Activated naive CD4-positive, alpha-beta T cell treated with anti-CD3 and anti-CD28 coated beads, Interleukin-2, amount 50 U/mL, for 72 hours (primary cell): ENCODE measurements around the gene ASMTL. TPM values are rescaled to one million over a fixed set of nuclear protein-coding genes. Genes with fewer than 3 reads are reported as not detected.
A peak's percentile ranks its signal among the peaks of the same experiment; 100 is the strongest.

ENCODE experiments used
- ATAC-seq, 2 donors: fragments of 150-1000 bp; cut with Tn5 transposase; 2 replicates each; pipeline ENCODE4 v1.10.0; 2021; ENCODE audit warnings: mild to moderate bottlenecking in 2 of 2, moderate library complexity in 2 of 2
- DNase-seq, 2 donors: peaks; one replicate each; pipeline ENCODE4 v3.0.0; 2021 to 2022; ENCODE audit warnings: low spot score in 2 of 2
- H3K27ac Mint-ChIP-seq, 2 donors: one replicate each; pipeline ENCODE4 v1.8.0; 2022; ENCODE audit warnings: mild to moderate bottlenecking in 2 of 2, mixed read lengths in 2 of 2
- H3K36me3 Mint-ChIP-seq, 2 donors: one replicate each; pipeline ENCODE4 v1.8.0; 2022; ENCODE audit warnings: mixed read lengths in 2 of 2
- H3K9me3 Mint-ChIP-seq, 2 donors: one replicate each; pipeline ENCODE4 v1.8.0; 2022; ENCODE audit warnings: mixed read lengths in 2 of 2
- total RNA-seq, 2 donors: library from RNA; stranded (reverse); gene quantifications; one replicate each; pipeline ENCODE4 v1.2.3, GENCODE V29; 2022

ASMTL gene
- total RNA-seq, 2 donors from 2014 or later, result 54.9 to 58.0 TPM

DNA sequence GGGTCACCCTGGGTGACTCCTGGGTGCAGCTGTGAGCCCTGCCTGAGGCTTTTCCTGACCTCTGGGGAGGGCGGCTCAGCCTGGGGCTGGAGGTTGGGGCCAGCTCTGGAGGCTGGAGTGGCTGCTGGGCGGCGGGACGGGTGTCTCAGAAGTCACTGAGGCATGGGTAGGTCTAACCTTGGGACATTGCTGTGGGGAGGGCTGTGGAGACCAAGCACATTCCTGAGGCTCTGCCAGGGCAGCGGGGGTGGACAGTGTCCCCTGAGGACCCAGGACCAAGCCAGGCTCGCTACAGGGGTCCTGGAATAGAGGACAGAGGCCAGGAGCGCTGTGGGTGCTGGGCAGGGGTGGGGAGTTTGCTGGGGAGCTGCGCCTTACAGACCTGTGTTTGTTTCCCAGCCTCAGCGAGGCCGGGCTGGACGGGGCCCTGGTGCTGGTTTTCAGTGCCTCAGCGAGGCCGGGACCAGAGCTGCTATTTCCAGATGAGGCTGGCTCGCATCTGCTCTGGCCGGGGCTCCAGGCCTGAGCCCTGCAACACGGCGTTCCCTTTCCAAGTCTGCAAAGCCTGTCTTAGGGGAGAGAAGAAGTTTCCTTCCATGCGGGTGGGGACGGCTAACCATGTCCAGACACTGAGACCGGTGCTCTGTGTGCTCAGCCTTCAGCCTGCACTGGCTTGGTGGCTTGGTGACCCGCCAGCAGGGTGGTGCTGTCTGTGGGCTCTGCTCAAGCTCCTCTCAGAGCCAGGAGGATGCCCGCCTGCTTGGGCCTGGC, 57.8 kb downstream of the ASMTL start:
- Mint-ChIP-seq H3K36me3 (peaks cover 28 to 33% of the 10 kb centered on the region in 2 donors), H3K27ac (peak overlapping the region; percentile 84 to 97), H3K9me3 (no peaks in the 10 kb centered on the region)
- DNase-seq (peak in 1 of 2 donors; percentile 53), ATAC-seq (no peak)

- peaks cover 31 to 37% of the 10 kb centered on the region in 2 donors for H3K36me3 Mint-ChIP-seq
- DNase-seq, result no peak
- H3K27ac Mint-ChIP-seq, result peak overlapping the region; percentile 97 to 99
- no peak for ATAC-seq
- no peaks in the 10 kb centered on the region for H3K9me3 Mint-ChIP-seq
These were observed 58.7 kb downstream of the ASMTL start for GRCh38 chrX:1393871-1394615.

- no peak for DNase-seq
- Mint-ChIP-seq H3K36me3 (peaks cover 46 to 52% of the 10 kb centered on the region in 2 donors), H3K9me3 (no peaks in the 10 kb centered on the region), H3K27ac (peak overlapping the region; percentile 97 to 99)
- peak; percentile 33 to 39 for ATAC-seq
These were observed 60.2 kb downstream of the ASMTL start for GRCh38 chrX:1392376-1393068.

- peak within 1 kb of the TSS; percentile 97 to 99 for H3K27ac Mint-ChIP-seq
- ATAC-seq (peak; percentile 97), DNase-seq (peak; percentile 100)
- peaks cover 47 to 59% of the 10 kb centered on the region in 2 donors for H3K36me3 Mint-ChIP-seq
- H3K9me3 Mint-ChIP-seq, result no peaks in the 10 kb centered on the region
These were observed 60.9 kb downstream of the ASMTL start, which contains the start of gene SLC25A6 for GRCh38 chrX:1391707-1392375. Gene SLC25A6, minus strand, starts transcription at chrX:1392113. Its CDS starts 104 bp downstream, at chrX:1392009.

- Mint-ChIP-seq H3K36me3 (peaks cover 52 to 64% of the 10 kb centered on the region in 2 donors), H3K9me3 (no peaks in the 10 kb centered on the region), H3K27ac (peak overlapping the region; percentile 88 to 97)
- ATAC-seq (no peak), DNase-seq (no peak)
These were observed 61.4 kb downstream of the ASMTL start for GRCh38 chrX:1391370-1391706.

GRCh38 chrX:1390621-1391369, 61.9 kb downstream of the ASMTL start:
- no peaks in the 10 kb centered on the region for H3K9me3 Mint-ChIP-seq
- peaks cover 48 to 60% of the 10 kb centered on the region in 2 donors for H3K36me3 Mint-ChIP-seq
- H3K27ac Mint-ChIP-seq, result peak overlapping the region; percentile 88 to 97
- DNase-seq, result peak in 1 of 2 donors; percentile 39
- no peak for ATAC-seq

- no peak for ATAC-seq
- peak overlapping the region in 1 of 2 donors; percentile 79 for H3K27ac Mint-ChIP-seq
- peaks cover 40 to 58% of the 10 kb centered on the region in 2 donors for H3K36me3 Mint-ChIP-seq
These were observed 62.8 kb downstream of the ASMTL start for GRCh38 chrX:1389993-1390285.

GRCh38 chrX:1389181-1389992, 63.3 kb downstream of the ASMTL start:
- peaks cover 37 to 57% of the 10 kb centered on the region in 2 donors for H3K36me3 Mint-ChIP-seq
- no peaks in the 10 kb centered on the region for H3K9me3 Mint-ChIP-seq
- peak overlapping the region; percentile 85 to 86 for H3K27ac Mint-ChIP-seq
- DNase-seq (peak in 1 of 2 donors; percentile 51), ATAC-seq (no peak)

More at GRCh38 chrX:1389993-1390285, 62.8 kb downstream of the ASMTL start:
- no peak for DNase-seq
- no peaks in the 10 kb centered on the region for H3K9me3 Mint-ChIP-seq

GRCh38 chrX:1388651-1389050, 64.1 kb downstream of the ASMTL start:
- Mint-ChIP-seq H3K27ac (peak overlapping the region; percentile 85 to 86), H3K9me3 (no peaks in the 10 kb centered on the region), H3K36me3 (peaks cover 36 to 57% of the 10 kb centered on the region in 2 donors)
- DNase-seq (no peak), ATAC-seq (no peak)

- Mint-ChIP-seq H3K9me3 (no peaks in the 10 kb centered on the region), H3K27ac (peak overlapping the region; percentile 85 to 90), H3K36me3 (peaks cover 36 to 57% of the 10 kb centered on the region in 2 donors)
- ATAC-seq (no peak), DNase-seq (peak in 1 of 2 donors; percentile 55)
These were observed 65.5 kb downstream of the ASMTL start for GRCh38 chrX:1387141-1387776.

DNA sequence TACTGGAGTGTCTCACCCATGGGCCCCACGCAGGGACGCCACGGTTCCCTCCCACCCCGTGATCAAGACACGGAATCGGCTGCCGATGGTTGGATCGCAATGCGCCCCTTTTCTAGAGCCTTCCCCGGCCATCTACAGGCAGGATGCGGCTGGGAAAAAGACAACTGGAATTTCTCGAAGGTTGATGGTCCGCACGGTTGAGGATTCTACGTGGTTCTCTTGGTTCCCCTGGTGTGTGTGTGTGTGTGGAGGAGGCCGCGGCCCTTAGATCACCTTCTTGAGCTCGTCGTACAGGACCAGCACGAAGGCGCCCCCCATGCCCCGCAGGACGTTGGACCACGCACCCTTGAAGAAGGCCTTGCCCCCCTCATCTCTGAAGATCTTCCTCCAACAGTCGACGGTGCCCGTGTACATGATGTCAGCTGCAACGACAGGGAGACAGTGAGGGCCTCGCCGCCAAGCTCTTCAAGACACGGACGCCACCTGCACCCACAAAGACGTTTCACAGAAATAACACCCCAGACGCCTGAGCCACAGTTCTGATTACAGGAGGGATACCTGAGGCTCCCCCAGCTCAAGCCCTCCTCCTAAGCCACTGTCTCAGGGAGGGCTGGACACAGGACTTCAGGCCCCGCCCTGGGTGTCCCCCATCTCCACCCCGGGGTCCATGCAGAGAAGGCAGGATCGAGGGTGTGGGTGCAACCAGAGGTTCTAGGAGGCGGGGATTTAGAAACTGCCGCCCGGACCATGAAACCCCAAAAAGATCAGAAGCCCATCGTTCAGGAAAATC, 66.2 kb downstream of the ASMTL start:
- Mint-ChIP-seq H3K36me3 (peaks cover 33 to 54% of the 10 kb centered on the region in 2 donors), H3K9me3 (no peaks in the 10 kb centered on the region), H3K27ac (peak overlapping the region; percentile 21 to 90)
- ATAC-seq (no peak), DNase-seq (peak in 1 of 2 donors; percentile 45)

GRCh38 chrX:1385253-1386223, 67.2 kb downstream of the ASMTL start:
- no peak for ATAC-seq
- Mint-ChIP-seq H3K9me3 (no peaks in the 10 kb centered on the region), H3K36me3 (peaks cover 25 to 44% of the 10 kb centered on the region in 2 donors), H3K27ac (peak overlapping the region in 1 of 2 donors; percentile 81)
- peak in 1 of 2 donors; percentile 52 for DNase-seq

DNA sequence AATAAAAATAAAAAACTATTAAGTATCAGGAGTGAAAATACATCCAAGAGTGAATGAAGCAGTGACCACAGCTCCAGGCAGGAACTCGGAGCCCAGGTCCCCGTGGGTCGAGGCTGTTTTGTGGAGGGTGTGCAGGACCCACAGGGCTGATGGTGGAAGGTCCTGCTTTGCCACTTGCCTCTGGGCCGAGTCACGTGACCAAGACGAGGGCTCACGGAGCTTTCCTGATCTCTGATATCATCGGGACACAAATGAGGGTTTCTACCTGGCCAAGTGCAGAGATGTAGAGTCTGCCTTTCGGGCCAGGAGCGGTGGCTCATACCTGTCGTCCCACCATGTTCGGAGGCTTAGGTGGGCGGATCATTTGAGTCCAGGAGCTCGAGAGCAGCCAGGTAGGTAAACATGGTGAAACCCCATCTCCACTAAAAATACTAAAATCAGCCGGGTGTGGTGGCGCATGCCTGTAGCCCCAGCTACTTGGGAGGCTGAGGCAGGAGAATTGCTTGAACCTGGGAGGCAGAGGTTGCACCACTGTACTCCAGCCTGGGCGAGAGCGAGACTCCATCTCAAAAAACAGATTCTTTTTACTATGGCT, 68.0 kb downstream of the ASMTL start:
- Mint-ChIP-seq H3K36me3 (peaks cover 25 to 44% of the 10 kb centered on the region in 2 donors), H3K27ac (peak overlapping the region in 1 of 2 donors; percentile 81), H3K9me3 (no peaks in the 10 kb centered on the region)
- no peak for DNase-seq
- no peak for ATAC-seq
